ENCODE results near the gene DENND1B. TPM values are rescaled to one million over a fixed set of nuclear protein-coding genes. Genes with fewer than 3 reads are reported as not detected.
"Not testable (repeated sequence)": the region's sequence is repeated elsewhere in the genome, so short reads cannot be mapped to it uniquely, and the experiment has no call there.

Gene DENND1B
- polyA plus RNA-seq, 1 donor, result 4.5 TPM

GRCh38 chr1:197619008-197619640 lies 156.2 kb downstream of the DENND1B start:
- DNase-seq, result peak; percentile 10

DNA sequence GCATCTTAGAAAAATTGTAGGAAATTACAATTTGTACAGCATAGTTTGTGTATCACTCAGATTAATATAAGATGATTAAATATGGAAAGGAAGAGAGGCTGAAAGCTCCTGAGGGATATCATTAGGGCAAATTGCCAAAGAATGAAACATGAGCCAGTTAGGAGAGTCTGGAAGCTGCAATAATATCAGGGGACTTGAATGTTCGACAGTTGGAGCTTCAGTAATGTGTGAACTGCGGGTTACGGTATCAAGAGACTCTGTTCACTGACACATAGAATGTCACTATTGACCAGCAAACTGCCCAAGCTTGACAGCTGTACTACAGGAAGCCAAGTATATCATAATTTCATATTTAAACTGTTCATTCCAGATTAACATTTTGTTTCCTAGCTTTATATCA lies 157.2 kb downstream of the DENND1B start:
- DNase-seq, result peak; percentile 15

DNA sequence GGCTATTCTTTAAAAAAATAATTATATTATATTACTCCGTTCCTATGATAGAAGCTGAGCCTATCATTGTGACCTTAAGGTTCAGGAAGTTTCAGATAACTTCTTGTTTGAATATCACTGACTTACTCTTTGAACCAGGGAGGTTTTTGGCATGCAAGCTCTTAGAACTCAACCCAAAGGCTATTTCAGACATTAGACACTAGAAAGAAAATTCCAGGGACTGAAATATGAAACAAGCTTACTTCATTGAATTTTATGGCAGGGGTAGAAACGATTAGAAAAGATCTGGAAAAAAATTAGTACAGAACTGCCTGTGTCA lies 159.6 kb downstream of the DENND1B start:
- no peak for DNase-seq

- DNase-seq, result no peak
Measured at GRCh38 chr1:197614916-197615692, 160.2 kb downstream of the DENND1B start.

DNA sequence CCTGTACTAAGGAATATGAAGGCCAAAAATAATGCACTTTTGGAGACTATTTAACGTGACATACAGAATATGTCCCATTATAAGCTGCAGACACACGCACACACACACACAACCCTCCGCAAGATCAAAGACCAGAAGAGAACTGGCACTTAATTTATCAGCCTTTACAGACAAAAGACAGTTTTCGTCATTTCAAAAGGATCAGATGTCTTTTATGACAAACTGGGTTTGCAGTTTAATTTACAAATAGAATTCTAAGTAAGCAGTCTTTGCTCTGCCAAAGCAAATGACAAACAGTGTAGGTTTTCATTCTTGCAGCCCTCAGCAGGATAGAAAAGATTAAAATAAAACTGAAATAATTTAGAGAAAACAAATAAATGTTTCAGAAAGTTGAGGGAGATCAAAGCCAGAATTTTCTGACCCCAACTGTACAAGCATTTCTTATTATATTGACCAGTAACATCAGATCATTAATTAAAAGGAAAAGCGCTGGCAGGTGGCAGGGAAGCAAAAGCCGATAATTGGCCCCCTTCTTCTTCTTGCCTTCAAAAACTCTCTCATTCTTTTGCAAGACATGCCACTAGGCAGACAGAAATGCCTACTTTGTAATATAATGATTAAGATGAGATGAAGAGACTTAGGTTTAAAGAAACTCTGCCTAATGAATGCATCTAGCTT lies 169.0 kb downstream of the DENND1B start:
- no peak for DNase-seq

DNA sequence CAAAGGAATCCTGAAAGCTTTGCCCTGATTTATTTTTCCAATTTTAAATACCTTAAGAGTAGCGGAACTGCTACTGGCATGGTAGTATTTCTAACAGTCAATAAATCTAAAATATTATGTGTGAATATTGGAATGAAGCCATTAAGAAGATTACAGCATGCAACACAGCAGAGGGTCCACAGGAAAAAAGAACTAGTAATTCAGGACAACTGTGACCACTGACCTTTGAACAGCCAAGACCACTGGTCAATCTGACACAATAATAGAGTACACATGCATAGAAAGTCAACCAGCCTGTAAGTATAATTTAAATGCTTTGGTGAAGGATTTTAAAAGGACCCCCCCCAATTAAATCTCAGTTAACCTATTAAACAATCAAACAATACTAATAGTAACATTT lies 171.0 kb downstream of the DENND1B start:
- DNase-seq, result no peak

DNA sequence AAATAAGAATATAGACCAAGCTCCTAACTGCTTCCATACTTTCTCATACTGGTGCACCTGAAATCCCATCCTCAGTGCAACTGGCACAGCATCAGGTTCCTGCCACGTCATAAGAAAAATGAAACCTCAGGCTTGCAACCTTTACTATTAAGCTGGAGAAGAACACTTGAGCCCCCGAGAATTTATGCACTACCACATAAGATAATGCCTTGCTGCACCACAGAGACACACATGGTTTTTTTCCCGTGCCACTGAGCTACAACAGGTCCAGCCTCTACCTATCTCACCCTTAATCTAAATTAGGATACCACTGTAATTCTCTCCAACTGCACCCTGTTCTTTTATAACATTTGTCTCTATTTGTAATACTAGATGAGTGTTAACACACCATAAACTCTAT lies 174.5 kb downstream of the DENND1B start:
- no peak for DNase-seq

DNA sequence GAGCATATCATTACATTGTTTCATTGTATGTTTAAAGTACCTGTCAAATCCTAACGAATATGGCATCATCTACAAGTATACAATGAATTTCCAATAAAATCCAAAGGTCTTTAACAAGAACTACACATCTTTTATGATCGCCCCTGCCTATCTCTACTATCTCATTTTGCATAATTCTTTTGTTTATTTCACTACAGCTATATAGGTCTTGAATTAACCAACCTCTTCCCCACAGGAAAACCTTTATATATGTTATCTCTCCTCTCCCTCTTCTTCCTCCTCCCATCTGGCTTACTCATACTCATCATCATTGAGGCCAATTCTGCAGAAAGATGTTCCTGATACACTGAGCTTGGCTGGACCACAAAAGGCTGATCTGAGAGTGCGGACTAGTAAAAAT lies 175.5 kb downstream of the DENND1B start:
- DNase-seq, result no peak

GRCh38 chr1:197598935-197599334 lies 176.3 kb downstream of the DENND1B start:
- DNase-seq, result no peak

DNA sequence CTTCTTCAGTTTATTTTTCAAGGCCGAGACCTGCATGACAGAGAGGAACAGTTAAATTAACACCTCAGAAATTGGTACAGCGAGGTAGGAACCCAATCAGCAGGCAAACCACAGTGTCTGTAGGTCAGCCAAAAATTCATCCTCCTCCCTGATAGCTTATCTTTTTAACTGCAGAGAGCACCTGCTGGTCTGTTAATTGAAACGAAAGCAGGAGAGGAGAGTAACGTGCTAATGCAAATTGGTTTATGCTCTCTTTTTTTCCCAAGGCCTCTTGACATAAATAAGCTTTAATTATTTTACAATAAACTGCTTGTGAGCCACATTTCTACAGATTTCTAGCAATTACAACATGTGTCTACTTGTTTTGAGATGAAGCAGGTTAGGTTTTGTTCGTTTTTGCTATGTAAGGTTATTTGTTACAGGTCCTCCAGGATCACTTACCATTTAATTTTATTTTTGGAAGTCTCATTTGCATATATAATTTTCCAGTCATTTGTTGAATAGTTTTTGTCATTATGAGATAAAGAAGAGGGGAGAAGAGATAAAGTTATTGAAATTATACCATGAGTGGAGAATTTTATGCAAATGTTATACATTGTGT lies 179.9 kb downstream of the DENND1B start:
- no peak for DNase-seq

GRCh38 chr1:197590687-197591086 lies 184.6 kb downstream of the DENND1B start:
- DNase-seq, result no peak

GRCh38 chr1:197585809-197586208 lies 189.5 kb downstream of the DENND1B start:
- DNase-seq, result no peak

DNA sequence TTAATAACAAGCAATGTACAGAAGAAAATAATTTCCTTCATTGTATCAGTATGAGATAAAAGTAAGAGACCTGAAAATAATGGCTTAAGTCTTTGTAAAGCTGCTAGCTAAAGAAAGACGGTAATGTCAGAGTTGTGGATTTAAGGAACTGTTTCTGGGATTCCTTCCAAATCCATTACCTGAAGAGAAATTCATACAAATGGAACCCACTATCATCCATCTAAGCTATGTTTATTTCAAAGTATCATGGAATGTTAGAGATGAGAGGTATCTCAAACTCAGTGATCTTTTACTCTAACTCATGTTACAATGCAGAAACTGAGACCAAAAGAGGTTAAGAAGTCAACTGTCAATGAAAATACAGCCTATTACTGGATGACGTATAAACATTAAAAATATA lies 197.7 kb downstream of the DENND1B start:
- DNase-seq, result no peak

DNA sequence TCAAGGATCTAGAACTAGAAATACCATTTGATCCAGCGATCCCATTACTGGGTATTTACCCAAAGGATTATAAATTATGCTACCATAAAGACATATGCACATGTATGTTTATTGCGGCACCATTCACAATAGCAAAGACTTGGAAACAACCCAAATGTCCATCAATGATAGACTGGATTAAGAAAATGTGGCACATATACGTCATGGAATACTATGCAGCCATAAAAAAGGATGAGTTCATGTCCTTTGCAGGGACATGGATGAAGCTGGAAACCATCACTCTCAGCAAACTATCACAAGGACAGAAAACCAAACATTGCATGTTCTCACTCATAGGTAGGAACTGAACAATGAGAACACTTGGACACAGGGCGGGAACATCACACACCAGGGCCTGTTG lies 199.7 kb downstream of the DENND1B start:
- not testable (repeated sequence) for DNase-seq

DNA sequence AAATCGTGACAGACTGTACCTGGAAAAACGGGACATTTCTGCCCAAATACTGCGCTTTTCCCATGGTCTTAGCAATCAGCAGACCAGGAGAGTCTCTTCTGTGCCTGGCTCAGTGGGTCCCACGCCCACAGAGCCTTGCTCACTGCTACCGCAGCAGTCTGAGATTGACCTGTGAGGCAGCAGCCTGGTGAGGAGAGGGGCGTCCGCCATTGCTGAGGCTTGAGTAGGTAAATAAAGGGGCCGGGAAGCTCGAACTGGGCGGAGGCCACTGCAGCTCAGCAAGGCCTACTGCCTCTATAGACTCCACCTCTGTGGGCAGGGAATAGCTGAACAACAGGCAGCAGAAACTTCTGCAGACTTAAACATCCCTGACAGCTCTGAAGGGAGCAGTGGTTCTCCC lies 203.1 kb downstream of the DENND1B start:
- DNase-seq, result no peak

DNA sequence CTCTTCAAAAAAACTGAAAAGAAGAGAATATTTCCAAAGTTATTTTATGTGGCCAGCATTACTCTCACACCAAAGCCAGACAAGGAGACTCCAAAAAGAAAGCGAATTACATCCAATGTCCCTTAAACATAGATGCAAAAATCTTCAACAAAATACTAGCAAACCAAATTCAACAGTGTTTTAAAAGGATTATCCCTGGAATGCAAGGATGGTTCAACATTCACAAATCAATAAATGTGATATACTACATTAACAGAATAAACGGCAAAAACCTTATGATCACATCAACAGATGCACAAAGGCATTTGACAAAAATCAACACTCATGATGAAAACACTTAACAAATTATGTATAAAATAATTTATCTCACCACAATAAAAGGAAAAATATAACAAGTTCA lies 207.8 kb downstream of the DENND1B start:
- DNase-seq, result no peak

DNA sequence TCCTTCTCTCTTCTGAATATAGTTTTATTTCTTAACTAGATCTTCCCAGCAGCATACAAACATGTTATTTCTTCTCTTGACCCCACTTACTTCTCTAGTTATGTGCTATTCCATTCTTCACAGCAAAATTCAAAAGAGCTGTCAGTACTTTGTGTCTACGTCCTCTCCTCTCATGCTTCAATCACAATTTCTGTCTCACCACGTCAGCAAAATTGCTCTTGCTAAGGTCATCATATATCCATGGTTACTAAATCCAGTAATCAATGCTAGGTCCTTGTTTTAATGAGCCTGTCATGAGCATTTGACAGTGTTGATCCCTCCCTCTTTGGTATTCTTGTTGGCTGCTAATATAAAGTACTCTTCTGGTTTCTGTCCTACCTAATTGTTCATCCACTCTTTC lies 214.2 kb downstream of the DENND1B start:
- no peak for DNase-seq

DNA sequence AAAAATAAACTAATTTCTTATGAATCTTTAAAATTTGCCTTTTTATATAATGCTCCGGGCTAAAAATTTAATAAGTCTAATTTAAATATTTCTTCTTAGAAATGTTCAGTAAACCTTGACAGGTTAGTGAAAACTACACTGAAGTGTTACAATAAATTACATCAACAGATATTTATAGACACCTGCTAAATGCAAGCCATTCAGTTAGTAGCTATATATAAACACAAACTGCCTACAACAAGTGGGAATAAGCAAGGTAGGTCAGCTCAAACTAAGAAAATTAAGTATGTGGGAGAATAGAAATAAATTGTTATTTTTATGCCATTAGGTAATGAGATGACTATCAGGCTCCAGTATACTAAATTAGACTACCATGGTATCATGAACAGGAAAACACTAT lies 215.6 kb downstream of the DENND1B start:
- DNase-seq, result no peak

DNA sequence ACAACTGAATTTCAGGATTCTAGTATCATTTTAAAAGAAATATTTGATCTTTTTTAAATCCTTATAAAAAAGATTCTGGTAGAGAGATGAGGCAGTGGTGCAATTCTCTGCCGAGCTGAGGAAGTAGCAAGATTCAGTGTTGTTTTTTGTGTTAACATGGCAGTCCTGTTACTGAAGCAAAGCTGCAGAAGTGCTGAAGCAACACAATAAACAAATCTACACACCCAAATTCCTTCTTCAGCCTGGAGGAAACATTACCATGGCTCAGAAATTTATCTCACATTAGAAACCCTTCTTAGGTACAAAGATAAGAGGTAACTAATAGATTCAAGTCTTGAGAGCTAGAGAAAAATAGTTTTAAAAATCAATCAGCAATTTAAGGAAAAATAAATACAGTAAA lies 216.0 kb downstream of the DENND1B start:
- no peak for DNase-seq

GRCh38 chr1:197557302-197557701 lies 218.0 kb downstream of the DENND1B start:
- no peak for DNase-seq

- no peak for DNase-seq
Measured at GRCh38 chr1:197553281-197553680, 222.0 kb downstream of the DENND1B start.

DNA sequence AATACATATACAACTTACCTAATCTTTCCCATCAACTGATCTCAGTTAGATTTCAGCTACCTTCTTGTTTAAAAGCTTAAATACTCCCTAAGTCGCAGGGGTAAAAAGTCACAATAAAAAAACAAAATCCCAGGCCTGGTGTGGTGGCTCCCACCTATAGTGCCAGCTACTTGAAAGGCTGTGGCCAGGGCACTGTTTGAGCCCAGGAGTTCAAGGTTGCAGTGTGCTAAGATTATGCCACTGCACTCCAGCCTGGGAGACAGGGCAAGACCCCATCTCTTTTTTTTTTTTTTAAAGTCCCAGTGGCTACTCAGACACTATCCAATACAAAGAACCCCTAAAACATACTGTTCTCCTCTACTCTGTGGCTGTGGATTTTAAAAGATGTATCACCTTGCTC lies 228.3 kb downstream of the DENND1B start:
- DNase-seq, result no peak

DNA sequence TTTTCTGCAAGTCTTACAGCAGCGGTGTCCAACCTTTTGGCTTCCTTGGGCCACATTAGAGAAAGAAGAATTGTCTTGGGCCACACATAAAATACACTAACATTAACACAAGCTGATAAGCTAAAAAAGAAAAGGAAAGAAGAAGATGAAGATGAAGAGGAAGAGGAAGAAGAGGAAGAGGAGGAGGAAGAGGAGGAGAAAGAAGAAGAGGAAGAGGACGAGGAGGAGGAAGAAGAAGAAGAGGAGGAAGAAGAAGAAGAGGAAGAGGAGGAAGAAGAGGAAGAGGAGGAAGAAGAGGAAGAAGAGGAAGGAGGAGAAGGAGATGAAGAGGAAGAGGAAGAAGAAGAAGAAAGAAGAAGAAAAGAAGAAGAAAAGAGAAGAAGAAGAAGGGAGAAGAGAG lies 230.7 kb downstream of the DENND1B start:
- DNase-seq, result no peak

- DNase-seq, result no peak
Measured at GRCh38 chr1:197544130-197544529, 231.2 kb downstream of the DENND1B start.
